CD4-positive, alpha-beta T cell (primary cell): ENCODE results near the gene CASP3. TPM values are rescaled to one million over a fixed set of nuclear protein-coding genes. Genes with fewer than 3 reads are reported as not detected.

Source experiments
- ATAC-seq: fragments of 200-7000 bp; cut with Tn5 transposase; one replicate; pipeline ENCODE4 v1.10.0; 2022; ENCODE audit warnings: mild to moderate bottlenecking; ENCODE audit not compliant: poor library complexity
- CTCF ChIA-PET: fragments of 350-600 bp; sonication (Branson Sonifier 250); formaldehyde crosslinking; loops from one replicate; lab custom pipeline; 2021; ENCODE audit warnings: antibody characterized with exemption, inconsistent platforms; lab: Charles Lee
- POLR2A ChIA-PET: fragments of 350-600 bp; sonication (Branson Sonifier 250); formaldehyde crosslinking; loops from one replicate; lab custom pipeline; 2021; ENCODE audit warnings: antibody characterized with exemption, inconsistent platforms; lab: Charles Lee
- DNase-seq, 14 experiments: peaks; one replicate each; pipeline ENCODE4 v3.0.0-alpha.2; 2013 to 2020; ENCODE audit warnings: mixed read lengths in 2 of 14
- H3K27ac ChIP-seq, 2 donors: one replicate each; pipeline versions ENCODE4 v1.5.1 to v1.7.0; 2013; ENCODE audit warnings: low read length in 2 of 2, low read depth in 1 of 2, mild to moderate bottlenecking in 1 of 2
- H3K27me3 ChIP-seq, 2 experiments: 1 replicate in 1 of 2; 2 replicates in 1 of 2; pipeline versions ENCODE4 v1.6.1 to v1.7.0; 2013; ENCODE audit warnings: low read length in 2 of 2, control low read depth in 1 of 2, mild to moderate bottlenecking in 1 of 2, moderate library complexity in 1 of 2; ENCODE audit not compliant: insufficient read depth in 2 of 2, control insufficient read depth in 1 of 2
- H3K36me3 ChIP-seq: one replicate; pipeline ENCODE4 v1.6.1; 2013; ENCODE audit warnings: low read length, control low read depth; ENCODE audit not compliant: insufficient read depth
- H3K4me1 ChIP-seq: one replicate; pipeline ENCODE4 v1.6.1; 2013; ENCODE audit warnings: low read length, control low read depth; ENCODE audit not compliant: insufficient read depth
- H3K4me3 ChIP-seq: one replicate; pipeline ENCODE4 v1.5.1; 2013; ENCODE audit warnings: mild to moderate bottlenecking, low read length, moderate library complexity
- H3K9me3 ChIP-seq, 2 experiments: 1 replicate in 1 of 2; 2 replicates in 1 of 2; pipeline versions ENCODE4 v1.6.1 to v1.7.0; 2013; ENCODE audit warnings: low read length in 2 of 2, mild to moderate bottlenecking in 2 of 2, control low read depth in 1 of 2, moderate library complexity in 1 of 2; ENCODE audit not compliant: control insufficient read depth in 1 of 2, insufficient read depth in 1 of 2
- H3K27ac Mint-ChIP-seq: one replicate; pipeline ENCODE4 v1.8.0; 2020; ENCODE audit warnings: mixed read lengths
- H3K27me3 Mint-ChIP-seq: one replicate; pipeline ENCODE4 v1.8.0; 2021; ENCODE audit warnings: mixed read lengths
- H3K36me3 Mint-ChIP-seq: one replicate; pipeline ENCODE4 v1.8.0; 2021; ENCODE audit warnings: low read depth, mixed read lengths
- H3K4me1 Mint-ChIP-seq: one replicate; pipeline ENCODE4 v1.8.0; 2021; ENCODE audit warnings: low read depth, mixed read lengths
- H3K4me3 Mint-ChIP-seq: one replicate; pipeline ENCODE4 v1.8.0; 2020; ENCODE audit warnings: mild to moderate bottlenecking, mixed read lengths
- H3K9me3 Mint-ChIP-seq: one replicate; pipeline ENCODE4 v1.8.0; 2020; ENCODE audit warnings: mixed read lengths
- intact Hi-C, 2 experiments: fragments of 100-400 bp; cut with DNase I in 1 of 2; cut with micrococcal nuclease in 1 of 2; formaldehyde crosslinking; loops; one replicate each; pipeline versions ENCODE4 v1.15.1 to v1.9.0; 2023 to 2025; cut with DNase I, micrococcal nuclease
- total RNA-seq, 174 experiments: library from RNA in 2 of 174; stranded (reverse) in 2 of 174; gene quantifications; one replicate each; pipeline ENCODE4 v1.2.3 and lab custom pipeline; 2021 to 2026
- TF ChIP-seq, protein P1 (sequence below): fragments of 200-600 bp; IDR thresholded peaks from one replicate; pipeline ENCODE4 v1.8.0; 2022; ENCODE audit warnings: antibody characterized with exemption, mild to moderate bottlenecking

CASP3 gene
- total RNA-seq, 2 experiments from 2014 or later, result 11.9 to 12.2 TPM

DNA sequence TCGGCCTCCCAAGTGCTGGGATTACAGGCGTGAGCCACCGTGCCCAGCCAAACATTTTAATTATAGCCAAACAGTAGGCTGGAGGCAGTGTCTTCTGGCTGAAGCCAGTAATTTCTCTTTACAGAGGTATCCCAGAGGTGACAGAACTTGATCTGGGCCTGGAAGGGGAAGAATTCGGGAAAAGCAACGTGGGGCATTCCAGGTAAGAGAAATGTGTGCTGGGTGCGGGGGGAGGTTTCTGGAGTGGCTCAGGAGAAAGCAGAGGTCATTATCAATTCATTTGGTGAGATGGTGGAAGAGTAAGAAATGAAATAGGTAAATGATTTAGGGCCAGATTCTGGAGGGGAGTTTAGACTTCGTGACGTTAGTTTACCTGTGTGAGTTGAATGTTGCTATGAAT lies 2.7 kb upstream of the CASP3 start:
- no peak overlapping the region for H3K27ac ChIP-seq
- Mint-ChIP-seq H3K4me1 (peaks cover 25% of the 10 kb centered on the region), H3K27me3 (no peaks in the 10 kb centered on the region), H3K9me3 (no peaks in the 10 kb centered on the region), H3K36me3 (peaks cover 25% of the 10 kb centered on the region), H3K4me3 (no peak overlapping the region), H3K27ac (no peak overlapping the region)
- intact Hi-C loops, result loop anchor here in 1 of 2 experiments (2.0 to 10.0 kb wide), 3 partner anchors 175 to 1205 kb away; partner anchors contain the start of gene UFSP2
- H3K4me3 ChIP-seq, result no peak overlapping the region
- H3K4me1 ChIP-seq, result peaks cover 22% of the 10 kb centered on the region
- ChIA-PET POLR2A (no interaction called here), CTCF (no interaction called here)
- H3K36me3 ChIP-seq, result peaks cover 5% of the 10 kb centered on the region
- H3K27me3 ChIP-seq, result no peaks in the 10 kb centered on the region
- no peak for DNase-seq
- H3K9me3 ChIP-seq, result no peaks in the 10 kb centered on the region
- TF ChIP-seq, protein P1, sequence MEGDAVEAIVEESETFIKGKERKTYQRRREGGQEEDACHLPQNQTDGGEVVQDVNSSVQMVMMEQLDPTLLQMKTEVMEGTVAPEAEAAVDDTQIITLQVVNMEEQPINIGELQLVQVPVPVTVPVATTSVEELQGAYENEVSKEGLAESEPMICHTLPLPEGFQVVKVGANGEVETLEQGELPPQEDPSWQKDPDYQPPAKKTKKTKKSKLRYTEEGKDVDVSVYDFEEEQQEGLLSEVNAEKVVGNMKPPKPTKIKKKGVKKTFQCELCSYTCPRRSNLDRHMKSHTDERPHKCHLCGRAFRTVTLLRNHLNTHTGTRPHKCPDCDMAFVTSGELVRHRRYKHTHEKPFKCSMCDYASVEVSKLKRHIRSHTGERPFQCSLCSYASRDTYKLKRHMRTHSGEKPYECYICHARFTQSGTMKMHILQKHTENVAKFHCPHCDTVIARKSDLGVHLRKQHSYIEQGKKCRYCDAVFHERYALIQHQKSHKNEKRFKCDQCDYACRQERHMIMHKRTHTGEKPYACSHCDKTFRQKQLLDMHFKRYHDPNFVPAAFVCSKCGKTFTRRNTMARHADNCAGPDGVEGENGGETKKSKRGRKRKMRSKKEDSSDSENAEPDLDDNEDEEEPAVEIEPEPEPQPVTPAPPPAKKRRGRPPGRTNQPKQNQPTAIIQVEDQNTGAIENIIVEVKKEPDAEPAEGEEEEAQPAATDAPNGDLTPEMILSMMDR, result no peak
- ATAC-seq, result no peak

DNA sequence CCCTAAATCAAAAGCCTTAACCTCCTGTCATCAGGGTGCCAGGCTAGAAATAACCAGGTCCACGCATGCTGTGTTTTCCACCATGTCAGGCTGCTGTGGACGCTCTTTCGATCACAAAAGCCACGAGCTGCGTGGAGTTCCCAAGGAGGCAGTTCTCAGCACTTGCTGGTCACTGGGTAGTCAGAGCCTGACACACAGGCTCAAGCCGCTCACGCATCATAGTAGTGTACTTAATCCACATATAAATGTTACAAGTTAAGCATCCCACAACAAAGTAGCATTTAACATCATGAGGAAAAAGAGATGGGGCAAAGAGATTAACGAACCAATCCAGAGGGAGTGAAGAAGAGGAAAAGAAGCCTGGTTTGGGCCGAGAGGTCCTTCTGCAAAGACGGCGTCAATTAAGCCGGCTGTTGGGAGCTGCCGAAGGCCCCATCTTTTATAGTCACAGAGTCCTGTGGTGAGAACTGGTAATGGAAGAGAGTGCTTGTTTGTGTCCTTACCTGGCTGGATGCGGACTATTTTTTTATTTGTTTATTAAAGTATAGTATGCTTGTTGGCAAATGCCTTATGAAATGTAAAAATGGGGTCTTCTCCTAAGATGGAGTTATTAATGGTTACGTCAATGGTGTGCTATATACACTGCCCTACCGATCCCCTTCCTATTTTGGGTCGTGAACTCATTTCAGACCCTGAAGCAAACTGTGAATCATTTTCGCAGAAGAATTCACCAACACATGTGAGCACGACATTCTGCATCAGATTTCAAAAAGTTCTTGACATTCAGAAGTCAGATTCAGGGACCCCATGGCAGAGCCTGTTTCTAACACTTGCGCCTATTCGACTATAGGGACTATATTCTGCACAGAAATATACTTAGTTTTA lies 966 bp upstream of the CASP3 start:
- Mint-ChIP-seq H3K27ac (peak overlapping the region; percentile 81), H3K36me3 (peaks cover 33% of the 10 kb centered on the region), H3K9me3 (no peaks in the 10 kb centered on the region), H3K27me3 (no peaks in the 10 kb centered on the region), H3K4me1 (peaks cover 41% of the 10 kb centered on the region), H3K4me3 (peak overlapping the region; percentile 92)
- no peaks in the 10 kb centered on the region for H3K9me3 ChIP-seq
- TF ChIP-seq, protein P1, result no peak
- ChIA-PET CTCF (interaction anchor here (0.7 to 1.5 kb wide), 3 partner anchors 84 to 386 kb away, joined by 3 to 5 read pairs (median 3); partner anchors contain the start of gene CENPU), POLR2A (interaction anchor here (0.7 to 4.0 kb wide), 18 partner anchors 11 to 1206 kb away, joined by 3 to 38 read pairs (median 4); partner anchors contain the start of genes CDKN2AIP, CENPU and IRF2)
- peaks cover 12% of the 10 kb centered on the region for H3K36me3 ChIP-seq
- H3K4me1 ChIP-seq, result peaks cover 34% of the 10 kb centered on the region
- H3K27ac ChIP-seq, result peak overlapping the region; percentile 61 to 77
- ATAC-seq (peak; percentile 3), DNase-seq (peak in 2 of 14 experiments; percentile 57 to 69)
- H3K27me3 ChIP-seq, result no peaks in the 10 kb centered on the region
- peak overlapping the region; percentile 93 for H3K4me3 ChIP-seq
- intact Hi-C loops, result loop anchor here (1.0 to 10.0 kb wide), 16 partner anchors 84 to 1203 kb away; partner anchors contain the start of genes CENPU (in 2 of the 2), IRF2 (in 2 of the 2), ACSL1 (in 1 of the 2) and CCDC110 (in 1 of the 2)

DNA sequence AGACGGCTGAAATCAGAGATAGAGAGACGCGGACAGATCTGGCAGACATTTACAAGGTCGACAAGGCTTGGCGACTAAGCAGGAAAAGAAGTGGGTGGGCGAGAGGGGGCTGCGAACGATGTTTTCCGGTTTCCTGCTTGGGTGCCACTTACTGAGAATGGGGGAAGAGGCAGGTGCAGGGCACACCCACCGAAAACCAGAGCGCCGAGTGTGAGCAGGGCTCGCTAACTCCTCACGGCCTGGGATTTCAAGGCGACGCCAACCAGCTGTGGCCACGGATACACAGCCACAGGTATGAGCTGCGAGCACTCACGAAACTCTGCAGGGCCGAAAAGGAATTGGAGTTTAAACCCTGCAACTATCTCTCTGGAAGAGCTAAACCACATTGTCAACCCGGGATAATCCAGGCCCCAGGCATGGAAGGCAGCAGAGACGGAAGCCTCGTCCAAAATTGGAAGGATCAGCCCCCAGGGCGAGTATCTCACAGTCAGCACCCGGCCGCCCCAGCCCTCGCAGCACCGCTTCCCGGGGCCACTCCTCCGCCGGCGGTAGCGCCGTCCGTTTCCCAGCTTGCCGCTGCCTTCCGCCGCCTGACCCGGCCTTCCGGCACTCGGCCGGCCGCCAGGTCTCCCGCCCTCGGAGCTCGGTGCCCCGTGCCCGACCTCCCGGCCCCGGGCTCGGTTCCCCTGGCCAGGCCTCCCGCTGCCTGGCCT lies 778 bp downstream of the CASP3 start:
- POLR2A ChIA-PET, result interaction anchor here (0.7 to 4.0 kb wide), 17 partner anchors 9 to 1542 kb away, joined by 3 to 38 read pairs (median 5); partner anchors contain the start of genes CENPU, CYP4V2, IRF2 and UFSP2
- intact Hi-C loops, result loop anchor here (1.0 to 10.0 kb wide), 14 partner anchors 86 to 1141 kb away; partner anchors contain the start of genes CENPU (in 2 of the 2), IRF2 (in 2 of the 2), ACSL1 (in 1 of the 2) and CCDC110 (in 1 of the 2)
- Histone ChIP-seq H3K4me1 (peaks cover 37% of the 10 kb centered on the region), H3K9me3 (no peaks in the 10 kb centered on the region), H3K4me3 (peak overlapping the region; percentile 89), H3K27ac (peak overlapping the region; percentile 45 to 72), H3K27me3 (no peaks in the 10 kb centered on the region), H3K36me3 (peaks cover 19% of the 10 kb centered on the region)
- peak; percentile 13 for ATAC-seq
- H3K9me3 Mint-ChIP-seq, result no peaks in the 10 kb centered on the region
- TF ChIP-seq, protein P1, result no peak
- peak; percentile 11 to 66 (median 32) for DNase-seq
- CTCF ChIA-PET, result no interaction called here
- H3K27ac Mint-ChIP-seq, result peak overlapping the region; percentile 96
- no peaks in the 10 kb centered on the region for H3K27me3 Mint-ChIP-seq
- peaks cover 43% of the 10 kb centered on the region for H3K36me3 Mint-ChIP-seq
- peaks cover 56% of the 10 kb centered on the region for H3K4me1 Mint-ChIP-seq
- peak overlapping the region; percentile 96 for H3K4me3 Mint-ChIP-seq
